ENCODE measurements around the gene UBQLN4.

- TF ChIP-seq TAF1 (IDR thresholded peaks at IDR 0.05; ENCODE audit: low read depth) (peak; percentile 65), CTCF (IDR thresholded peaks at IDR 0.05; ENCODE audit: poor library complexity, severe bottlenecking) (peak; percentile 28), POLR2AphosphoS5 (IDR thresholded peaks at IDR 0.05) (peak; percentile 84), REST (IDR thresholded peaks at IDR 0.05; ENCODE audit: borderline replicate concordance) (no peak), EP300 (conservative IDR thresholded peaks at IDR 0.05; ENCODE audit: poor library complexity, severe bottlenecking) (peak; percentile 68), EZH2 (IDR thresholded peaks at IDR 0.05; ENCODE audit: borderline replicate concordance, insufficient read depth, low read length, poor library complexity, severe bottlenecking) (no peak), SMC3 (conservative IDR thresholded peaks at IDR 0.05; ENCODE audit: poor library complexity) (peak; percentile 21), RAD21 (conservative IDR thresholded peaks at IDR 0.05) (peak; percentile 3)
Measured at GRCh38 chr1:156054500-156055280, 1.1 kb upstream of the UBQLN4 start, which contains the start of gene LAMTOR2.

Measured in neural cell (in vitro differentiated cells).